ENCODE measurements around the gene PTH2R.
"Not testable (repeated sequence)": the region's sequence is repeated elsewhere in the genome, so short reads cannot be mapped to it uniquely, and the experiment has no call there.

Gene PTH2R

GRCh38 chr2:208509586-208509985, 103.0 kb downstream of the PTH2R start:
- in situ Hi-C loops (cut with MboI; ENCODE audit: low pct_unique_long_range_greater_than_20kb, low sequenced_read_pairs, unreplicated experiment) = no loop called here
- TF ChIP-seq, protein P1, sequence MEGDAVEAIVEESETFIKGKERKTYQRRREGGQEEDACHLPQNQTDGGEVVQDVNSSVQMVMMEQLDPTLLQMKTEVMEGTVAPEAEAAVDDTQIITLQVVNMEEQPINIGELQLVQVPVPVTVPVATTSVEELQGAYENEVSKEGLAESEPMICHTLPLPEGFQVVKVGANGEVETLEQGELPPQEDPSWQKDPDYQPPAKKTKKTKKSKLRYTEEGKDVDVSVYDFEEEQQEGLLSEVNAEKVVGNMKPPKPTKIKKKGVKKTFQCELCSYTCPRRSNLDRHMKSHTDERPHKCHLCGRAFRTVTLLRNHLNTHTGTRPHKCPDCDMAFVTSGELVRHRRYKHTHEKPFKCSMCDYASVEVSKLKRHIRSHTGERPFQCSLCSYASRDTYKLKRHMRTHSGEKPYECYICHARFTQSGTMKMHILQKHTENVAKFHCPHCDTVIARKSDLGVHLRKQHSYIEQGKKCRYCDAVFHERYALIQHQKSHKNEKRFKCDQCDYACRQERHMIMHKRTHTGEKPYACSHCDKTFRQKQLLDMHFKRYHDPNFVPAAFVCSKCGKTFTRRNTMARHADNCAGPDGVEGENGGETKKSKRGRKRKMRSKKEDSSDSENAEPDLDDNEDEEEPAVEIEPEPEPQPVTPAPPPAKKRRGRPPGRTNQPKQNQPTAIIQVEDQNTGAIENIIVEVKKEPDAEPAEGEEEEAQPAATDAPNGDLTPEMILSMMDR (IDR thresholded peaks at IDR 0.05; ENCODE audit: extremely low read depth, insufficient read depth, missing control alignments) = no peak
- DNase-seq (ENCODE audit: low spot score) = no peak

DNA sequence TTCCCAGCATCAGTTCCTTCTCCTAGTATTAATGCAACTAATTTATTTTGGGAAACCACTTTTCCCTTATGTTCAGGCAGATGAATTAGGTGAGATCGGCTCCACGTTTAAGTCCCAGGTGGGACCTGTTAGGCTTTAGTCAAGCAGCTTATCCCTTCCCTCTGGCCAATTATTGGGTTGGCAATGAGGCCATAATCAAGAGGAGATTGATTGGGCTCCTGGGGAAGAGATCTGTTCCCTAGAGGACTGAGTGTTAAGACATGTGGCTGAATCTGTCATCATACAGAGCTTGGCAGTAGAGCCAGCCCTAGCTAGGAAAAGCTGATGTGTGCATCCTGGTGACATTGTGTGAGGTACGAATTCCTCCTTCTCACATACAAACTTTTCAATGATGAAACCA, 104.4 kb downstream of the PTH2R start:
- no peak for DNase-seq (ENCODE audit: low spot score)
- TF ChIP-seq, protein P1 (IDR thresholded peaks at IDR 0.05; ENCODE audit: extremely low read depth, insufficient read depth, missing control alignments) = no peak
- in situ Hi-C loops (cut with MboI; ENCODE audit: low pct_unique_long_range_greater_than_20kb, low sequenced_read_pairs, unreplicated experiment) = no loop called here

DNA sequence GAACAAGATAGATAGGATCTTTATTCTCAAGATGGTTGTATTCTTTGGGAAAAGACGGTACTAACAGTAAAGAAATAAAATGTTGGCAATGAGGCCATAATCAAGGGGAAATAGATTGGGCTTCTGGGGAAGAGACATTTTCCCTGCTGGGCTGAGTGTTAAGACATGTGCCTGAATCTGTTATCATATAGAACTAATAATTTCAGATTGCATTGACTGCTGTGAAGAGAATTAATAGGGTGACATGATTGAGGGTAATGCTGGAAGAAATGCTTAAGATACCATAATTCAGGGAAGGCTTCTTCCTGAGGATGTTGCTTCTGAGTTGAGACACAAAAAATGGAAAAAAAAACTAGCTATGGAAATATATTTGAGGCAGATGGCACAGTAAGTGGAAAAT, 105.0 kb downstream of the PTH2R start:
- TF ChIP-seq, protein P1 (IDR thresholded peaks at IDR 0.05; ENCODE audit: extremely low read depth, insufficient read depth, missing control alignments) = no peak
- in situ Hi-C loops (cut with MboI; ENCODE audit: low pct_unique_long_range_greater_than_20kb, low sequenced_read_pairs, unreplicated experiment) = no loop called here
- DNase-seq (ENCODE audit: low spot score) = no peak

DNA sequence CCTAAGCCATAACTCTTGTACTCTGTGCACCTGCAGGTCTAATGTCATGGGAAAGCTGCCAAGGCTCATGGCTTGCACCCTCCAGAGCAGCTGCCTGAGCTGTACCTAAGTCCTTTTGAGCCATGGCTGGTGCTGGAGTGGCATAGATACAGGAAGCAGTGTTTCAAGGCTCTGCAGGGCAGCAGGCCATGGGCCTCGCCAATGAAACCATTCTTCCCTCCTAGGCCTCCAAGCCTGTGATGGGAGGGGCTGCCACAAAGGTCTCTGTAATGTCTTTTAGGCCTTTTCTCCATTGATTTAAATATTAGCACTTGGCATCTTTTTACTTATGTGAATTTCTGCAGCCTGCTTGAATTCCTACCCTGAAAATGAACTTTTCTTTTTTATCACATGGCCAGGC, 108.5 kb downstream of the PTH2R start:
- DNase-seq (ENCODE audit: low spot score) = no peak
- TF ChIP-seq, protein P1 (IDR thresholded peaks at IDR 0.05; ENCODE audit: extremely low read depth, insufficient read depth, missing control alignments) = no peak
- in situ Hi-C loops (cut with MboI; ENCODE audit: low pct_unique_long_range_greater_than_20kb, low sequenced_read_pairs, unreplicated experiment) = no loop called here

GRCh38 chr2:208523069-208523468, 116.5 kb downstream of the PTH2R start:
- in situ Hi-C loops (cut with MboI; ENCODE audit: low pct_unique_long_range_greater_than_20kb, low sequenced_read_pairs, unreplicated experiment); DNase-seq (ENCODE audit: low spot score): not testable (repeated sequence)

DNA sequence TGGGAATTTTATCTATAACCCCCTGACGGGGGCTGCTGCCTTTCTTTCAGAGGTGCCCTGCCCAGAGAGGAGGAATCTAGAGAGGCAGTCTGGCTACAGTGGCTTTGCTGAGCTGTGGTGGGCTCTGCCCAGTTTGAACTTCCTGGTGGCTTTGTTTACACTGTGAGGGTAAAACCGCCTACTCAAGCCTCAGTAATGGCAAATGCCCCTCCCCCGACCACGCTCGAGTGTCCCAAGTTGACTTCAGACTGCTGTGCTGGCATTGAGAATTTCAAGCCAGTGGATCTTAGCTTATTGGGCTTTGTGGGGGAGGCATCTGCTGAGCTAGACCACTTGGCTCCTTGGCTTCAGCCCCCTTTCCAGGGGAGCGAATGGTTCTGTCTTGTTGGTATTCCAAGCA, 118.6 kb downstream of the PTH2R start:
- in situ Hi-C loops (cut with MboI; ENCODE audit: low pct_unique_long_range_greater_than_20kb, low sequenced_read_pairs, unreplicated experiment) = not testable (repeated sequence)

GRCh38 chr2:208529796-208530195, 123.2 kb downstream of the PTH2R start:
- TF ChIP-seq, protein P1 (IDR thresholded peaks at IDR 0.05; ENCODE audit: extremely low read depth, insufficient read depth, missing control alignments) = no peak
- DNase-seq (ENCODE audit: low spot score) = no peak
- in situ Hi-C loops (cut with MboI; ENCODE audit: low pct_unique_long_range_greater_than_20kb, low sequenced_read_pairs, unreplicated experiment) = no loop called here

More for the DNA sequence above, 118.6 kb downstream of the PTH2R start:
- not testable (repeated sequence) for DNase-seq (ENCODE audit: low spot score)

- no peak for DNase-seq (ENCODE audit: low spot score)
- in situ Hi-C loops (cut with MboI; ENCODE audit: low pct_unique_long_range_greater_than_20kb, low sequenced_read_pairs, unreplicated experiment) = no loop called here
- TF ChIP-seq, protein P1 (IDR thresholded peaks at IDR 0.05; ENCODE audit: extremely low read depth, insufficient read depth, missing control alignments) = no peak
These were observed 124.8 kb downstream of the PTH2R start for GRCh38 chr2:208531361-208531760.

DNA sequence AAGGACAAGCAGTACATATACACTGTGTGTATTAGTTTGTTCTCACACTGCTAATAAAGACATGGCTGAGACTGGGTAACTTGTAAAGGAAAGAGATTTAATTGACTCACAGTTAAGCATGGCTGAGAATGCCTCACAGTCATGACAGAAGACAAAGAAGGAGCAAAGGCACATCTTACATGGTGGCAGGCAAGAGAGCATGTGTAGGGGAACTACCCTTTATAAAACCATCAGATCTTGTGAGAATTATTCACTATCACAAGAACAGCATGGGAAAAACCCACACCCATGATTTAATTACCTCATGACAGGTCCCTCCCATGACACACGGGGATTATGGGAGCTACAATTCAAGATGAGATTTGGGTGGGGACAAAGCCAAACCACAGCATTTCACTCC, 129.0 kb downstream of the PTH2R start:
- in situ Hi-C loops (cut with MboI; ENCODE audit: low pct_unique_long_range_greater_than_20kb, low sequenced_read_pairs, unreplicated experiment); DNase-seq (ENCODE audit: low spot score): not testable (repeated sequence)

All from GM13977 (cell line).